Sigmoid colon (tissue), 4 donors: ENCODE results near the gene TSPAN14.

Experiments used
- EP300 ChIP-seq, 4 donors: sonication (generic); formaldehyde crosslinking; IDR thresholded peaks; one replicate each; pipeline ENCODE4 v1.6.1; 2017; ENCODE audit warnings: antibody characterized with exemption in 4 of 4
- POLR2A ChIP-seq, 2 donors: fragments of 450-650 bp; IDR thresholded peaks; one replicate each; pipeline ENCODE4 v1.6.1; 2016; ENCODE audit warnings: antibody characterized with exemption in 2 of 2, mild to moderate bottlenecking in 2 of 2, moderate library complexity in 2 of 2
- TF ChIP-seq, protein P1 (sequence below), 4 experiments: fragments of 450-650 bp in 3 of 4; fragments of 200-600 bp in 1 of 4; IDR thresholded peaks; one replicate each; pipeline ENCODE4 v1.5.1; 2016 to 2019; ENCODE audit warnings: antibody characterized with exemption in 4 of 4, mild to moderate bottlenecking in 3 of 4, moderate library complexity in 2 of 4

DNA sequence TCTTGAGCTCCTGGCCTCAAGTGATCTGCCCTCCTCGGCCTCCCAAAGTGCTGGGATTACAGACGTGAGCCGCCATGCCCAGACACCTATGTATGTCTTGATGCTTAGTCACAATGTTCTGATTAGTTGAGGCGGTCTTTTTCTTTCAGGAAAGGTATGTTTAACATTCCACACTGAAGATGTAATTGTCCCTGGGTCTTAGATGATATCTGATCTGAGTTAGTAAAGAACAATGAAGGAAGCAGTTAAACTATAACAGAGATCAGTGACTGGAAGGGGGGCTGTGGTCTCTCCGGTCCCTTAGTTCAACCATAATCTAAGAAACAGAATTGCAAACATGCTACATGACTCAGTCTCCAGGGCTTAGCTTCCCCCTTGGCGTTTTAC, 52.1 kb downstream of the TSPAN14 start:
- TF ChIP-seq, protein P1, sequence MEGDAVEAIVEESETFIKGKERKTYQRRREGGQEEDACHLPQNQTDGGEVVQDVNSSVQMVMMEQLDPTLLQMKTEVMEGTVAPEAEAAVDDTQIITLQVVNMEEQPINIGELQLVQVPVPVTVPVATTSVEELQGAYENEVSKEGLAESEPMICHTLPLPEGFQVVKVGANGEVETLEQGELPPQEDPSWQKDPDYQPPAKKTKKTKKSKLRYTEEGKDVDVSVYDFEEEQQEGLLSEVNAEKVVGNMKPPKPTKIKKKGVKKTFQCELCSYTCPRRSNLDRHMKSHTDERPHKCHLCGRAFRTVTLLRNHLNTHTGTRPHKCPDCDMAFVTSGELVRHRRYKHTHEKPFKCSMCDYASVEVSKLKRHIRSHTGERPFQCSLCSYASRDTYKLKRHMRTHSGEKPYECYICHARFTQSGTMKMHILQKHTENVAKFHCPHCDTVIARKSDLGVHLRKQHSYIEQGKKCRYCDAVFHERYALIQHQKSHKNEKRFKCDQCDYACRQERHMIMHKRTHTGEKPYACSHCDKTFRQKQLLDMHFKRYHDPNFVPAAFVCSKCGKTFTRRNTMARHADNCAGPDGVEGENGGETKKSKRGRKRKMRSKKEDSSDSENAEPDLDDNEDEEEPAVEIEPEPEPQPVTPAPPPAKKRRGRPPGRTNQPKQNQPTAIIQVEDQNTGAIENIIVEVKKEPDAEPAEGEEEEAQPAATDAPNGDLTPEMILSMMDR (IDR thresholded peaks at IDR 0.05), result no peak
- TF ChIP-seq POLR2A (IDR thresholded peaks at IDR 0.05) (no peak), EP300 (IDR thresholded peaks at IDR 0.05) (no peak)
